ENCODE measurements around the gene SP110. TPM values are rescaled to one million over a fixed set of nuclear protein-coding genes. Genes with fewer than 3 reads are reported as not detected.

Gene SP110
- total RNA-seq, 1 experiment from 2014 or later: 56.7 TPM

DNA sequence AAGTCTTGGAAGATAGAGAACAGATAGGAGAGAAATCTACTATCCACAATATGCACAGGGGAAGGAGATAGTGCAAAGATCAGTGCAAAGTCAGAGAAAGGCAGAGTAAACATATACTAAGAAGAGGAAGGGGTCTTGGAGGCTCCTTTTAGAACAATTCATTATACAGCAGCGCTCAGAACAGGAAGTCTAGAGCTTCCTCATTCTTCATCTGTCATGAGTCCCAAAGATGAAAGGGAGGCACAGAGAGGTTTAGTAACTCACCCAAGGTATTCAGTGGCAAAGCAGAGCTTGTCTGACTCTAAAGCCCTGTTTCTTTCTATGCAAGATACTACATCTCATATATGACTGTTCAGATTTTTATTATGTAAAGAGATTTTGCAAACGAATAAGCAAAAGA, 1.4 kb downstream of the SP110 start:
- BruUV-seq (replicated peaks): no TSS peak
- Mint-ChIP-seq H3K27me3 (ENCODE audit: unreplicated experiment) (no peaks in the 10 kb centered on the region), H3K36me3 (ENCODE audit: insufficient read depth, unreplicated experiment) (peaks cover 16% of the 10 kb centered on the region), H3K4me1 (ENCODE audit: low read depth, unreplicated experiment) (peaks cover 35% of the 10 kb centered on the region), H3K4me3 (ENCODE audit: low read depth, unreplicated experiment) (peak overlapping the region; percentile 92), H3K9me3 (ENCODE audit: low read depth, unreplicated experiment) (no peaks in the 10 kb centered on the region), H3K27ac (ENCODE audit: unreplicated experiment) (peak overlapping the region; percentile 20)
- CTCF ChIA-PET: no interaction called here
- intact Hi-C loops (cut with micrococcal nuclease; ENCODE audit: unreplicated experiment): loop anchor here (5.0 kb wide), 1 partner anchor 394 kb away; no protein-coding TSS in a partner anchor
- TF ChIP-seq, protein P1, sequence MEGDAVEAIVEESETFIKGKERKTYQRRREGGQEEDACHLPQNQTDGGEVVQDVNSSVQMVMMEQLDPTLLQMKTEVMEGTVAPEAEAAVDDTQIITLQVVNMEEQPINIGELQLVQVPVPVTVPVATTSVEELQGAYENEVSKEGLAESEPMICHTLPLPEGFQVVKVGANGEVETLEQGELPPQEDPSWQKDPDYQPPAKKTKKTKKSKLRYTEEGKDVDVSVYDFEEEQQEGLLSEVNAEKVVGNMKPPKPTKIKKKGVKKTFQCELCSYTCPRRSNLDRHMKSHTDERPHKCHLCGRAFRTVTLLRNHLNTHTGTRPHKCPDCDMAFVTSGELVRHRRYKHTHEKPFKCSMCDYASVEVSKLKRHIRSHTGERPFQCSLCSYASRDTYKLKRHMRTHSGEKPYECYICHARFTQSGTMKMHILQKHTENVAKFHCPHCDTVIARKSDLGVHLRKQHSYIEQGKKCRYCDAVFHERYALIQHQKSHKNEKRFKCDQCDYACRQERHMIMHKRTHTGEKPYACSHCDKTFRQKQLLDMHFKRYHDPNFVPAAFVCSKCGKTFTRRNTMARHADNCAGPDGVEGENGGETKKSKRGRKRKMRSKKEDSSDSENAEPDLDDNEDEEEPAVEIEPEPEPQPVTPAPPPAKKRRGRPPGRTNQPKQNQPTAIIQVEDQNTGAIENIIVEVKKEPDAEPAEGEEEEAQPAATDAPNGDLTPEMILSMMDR (IDR thresholded peaks at IDR 0.05; ENCODE audit: unreplicated experiment): no peak
- no peak for DNase-seq

GRCh38 chr2:230217424-230217823, 2.4 kb downstream of the SP110 start:
- CTCF ChIA-PET: interaction anchor here (0.6 kb wide), 1 partner anchor 496 kb away, joined by 3 read pairs; no protein-coding TSS in a partner anchor
- no peak for DNase-seq

GRCh38 chr2:230216489-230216888, 3.3 kb downstream of the SP110 start:
- CTCF ChIA-PET: interaction anchor here (0.6 kb wide), 1 partner anchor 558 kb away, joined by 3 read pairs; no protein-coding TSS in a partner anchor
- no peak for DNase-seq
- H3K4me3 Mint-ChIP-seq (ENCODE audit: low read depth, unreplicated experiment): no peak overlapping the region

More at GRCh38 chr2:230217424-230217823, 2.4 kb downstream of the SP110 start:
- H3K27me3 Mint-ChIP-seq (ENCODE audit: unreplicated experiment): no peaks in the 10 kb centered on the region
- no peak overlapping the region for H3K27ac Mint-ChIP-seq (ENCODE audit: unreplicated experiment)
- BruUV-seq (replicated peaks): no TSS peak
- H3K36me3 Mint-ChIP-seq (ENCODE audit: insufficient read depth, unreplicated experiment): peaks cover 17% of the 10 kb centered on the region
- peak overlapping the region; percentile 92 for H3K4me3 Mint-ChIP-seq (ENCODE audit: low read depth, unreplicated experiment)
- H3K9me3 Mint-ChIP-seq (ENCODE audit: low read depth, unreplicated experiment): no peaks in the 10 kb centered on the region
- peaks cover 28% of the 10 kb centered on the region for H3K4me1 Mint-ChIP-seq (ENCODE audit: low read depth, unreplicated experiment)
- TF ChIP-seq, protein P1 (IDR thresholded peaks at IDR 0.05; ENCODE audit: unreplicated experiment): no peak
- intact Hi-C loops (cut with micrococcal nuclease; ENCODE audit: unreplicated experiment): loop anchor here (5.0 kb wide), 1 partner anchor 395 kb away; no protein-coding TSS in a partner anchor

GRCh38 chr2:230209422-230210051, 10.2 kb downstream of the SP110 start:
- H3K4me1 Mint-ChIP-seq (ENCODE audit: low read depth, unreplicated experiment): peaks cover 14% of the 10 kb centered on the region
- no peak for DNase-seq
- peaks cover 8% of the 10 kb centered on the region for H3K36me3 Mint-ChIP-seq (ENCODE audit: insufficient read depth, unreplicated experiment)
- CTCF ChIA-PET: no interaction called here
- no peaks in the 10 kb centered on the region for H3K27me3 Mint-ChIP-seq (ENCODE audit: unreplicated experiment)
- no peak overlapping the region for H3K27ac Mint-ChIP-seq (ENCODE audit: unreplicated experiment)
- intact Hi-C loops (cut with micrococcal nuclease; ENCODE audit: unreplicated experiment): no loop called here
- BruUV-seq (replicated peaks): no TSS peak
- H3K4me3 Mint-ChIP-seq (ENCODE audit: low read depth, unreplicated experiment): no peak overlapping the region
- no peaks in the 10 kb centered on the region for H3K9me3 Mint-ChIP-seq (ENCODE audit: low read depth, unreplicated experiment)
- TF ChIP-seq, protein P1 (IDR thresholded peaks at IDR 0.05; ENCODE audit: unreplicated experiment): no peak

More at GRCh38 chr2:230216489-230216888, 3.3 kb downstream of the SP110 start:
- intact Hi-C loops (cut with micrococcal nuclease; ENCODE audit: unreplicated experiment): loop anchor here (5.0 kb wide), 1 partner anchor 396 kb away; no protein-coding TSS in a partner anchor
- Mint-ChIP-seq H3K4me1 (ENCODE audit: low read depth, unreplicated experiment) (peaks cover 26% of the 10 kb centered on the region), H3K27me3 (ENCODE audit: unreplicated experiment) (no peaks in the 10 kb centered on the region), H3K36me3 (ENCODE audit: insufficient read depth, unreplicated experiment) (peaks cover 21% of the 10 kb centered on the region), H3K27ac (ENCODE audit: unreplicated experiment) (no peak overlapping the region), H3K9me3 (ENCODE audit: low read depth, unreplicated experiment) (no peaks in the 10 kb centered on the region)
- BruUV-seq (replicated peaks): no TSS peak
- TF ChIP-seq, protein P1 (IDR thresholded peaks at IDR 0.05; ENCODE audit: unreplicated experiment): no peak

All from Calu3 (cell line).